HEK293T (cell line): ENCODE measurements around the gene NAA25.

Experiments
- CTCF ChIA-PET: fragments of 350-600 bp; formaldehyde crosslinking; extraction: SDS; loops from one replicate; lab custom pipeline; 2021; ENCODE audit warnings: antibody characterized with exemption, inconsistent platforms; lab: Yijun Ruan, JAX
- POLR2A ChIA-PET: fragments of 350-600 bp; formaldehyde crosslinking; extraction: SDS; loops from one replicate; lab custom pipeline; 2020; ENCODE audit warnings: antibody characterized with exemption, inconsistent platforms; lab: Yijun Ruan, JAX
- DNase-seq: peaks from one replicate; pipeline ENCODE4 v3.0.0; 2012; ENCODE audit warnings: mixed read lengths; ENCODE audit errors: extremely low spot score
- ARNT ChIP-seq: fragments of 450-650 bp; IDR thresholded peaks from 2 replicates; pipeline ENCODE4 v1.6.1; 2017; ENCODE audit warnings: mild to moderate bottlenecking
- BHLHE40 ChIP-seq: fragments of 450-650 bp; IDR thresholded peaks from 2 replicates; pipeline ENCODE4 v1.6.1; 2016; ENCODE audit warnings: mild to moderate bottlenecking, moderate library complexity, borderline replicate concordance
- CTBP1 ChIP-seq: fragments of 450-650 bp; IDR thresholded peaks from 2 replicates; pipeline ENCODE4 v1.6.1; 2016; ENCODE audit warnings: borderline replicate concordance
- ELF4 ChIP-seq: fragments of 450-650 bp; IDR thresholded peaks from 2 replicates; pipeline ENCODE4 v1.6.1; 2017; ENCODE audit warnings: antibody characterized with exemption
- FOXA1 ChIP-seq: fragments of 450-650 bp; IDR thresholded peaks from 2 replicates; pipeline ENCODE4 v1.6.1; 2016; ENCODE audit warnings: mild to moderate bottlenecking
- FOXK2 ChIP-seq: fragments of 450-650 bp; IDR thresholded peaks from 2 replicates; pipeline ENCODE4 v1.6.1; 2016; ENCODE audit warnings: mild to moderate bottlenecking
- FOXM1 ChIP-seq: fragments of 450-650 bp; IDR thresholded peaks from 2 replicates; pipeline ENCODE4 v1.6.1; 2017; ENCODE audit warnings: mild to moderate bottlenecking, borderline replicate concordance
- HDGF ChIP-seq: fragments of 450-650 bp; IDR thresholded peaks from 2 replicates; pipeline ENCODE4 v1.6.1; 2017; ENCODE audit warnings: antibody characterized with exemption, borderline replicate concordance
- L3MBTL2 ChIP-seq: fragments of 450-650 bp; conservative IDR thresholded peaks from 2 replicates; pipeline ENCODE4 v1.6.1; 2016; ENCODE audit warnings: mild to moderate bottlenecking
- LEF1 ChIP-seq: fragments of 450-650 bp; IDR thresholded peaks from 2 replicates; pipeline ENCODE4 v1.6.1; 2017; ENCODE audit warnings: mild to moderate bottlenecking, borderline replicate concordance
- NFRKB ChIP-seq: fragments of 450-650 bp; IDR thresholded peaks from 2 replicates; pipeline ENCODE4 v1.6.1; 2016; ENCODE audit warnings: mild to moderate bottlenecking, moderate library complexity
- SP1 ChIP-seq: fragments of 450-650 bp; IDR thresholded peaks from 2 replicates; pipeline ENCODE4 v1.6.1; 2017
- SUZ12 ChIP-seq: fragments of 450-650 bp; IDR thresholded peaks from 2 replicates; pipeline ENCODE4 v1.6.1; 2016; ENCODE audit warnings: mild to moderate bottlenecking
- TARDBP ChIP-seq: fragments of 450-650 bp; IDR thresholded peaks from 2 replicates; pipeline ENCODE4 v1.6.1; 2016
- ZNF384 ChIP-seq: fragments of 450-650 bp; IDR thresholded peaks from 2 replicates; pipeline ENCODE4 v1.6.1; 2016
- TF ChIP-seq, protein P1 (sequence below): fragments of 450-650 bp; IDR thresholded peaks from 2 replicates; pipeline ENCODE4 v1.6.1; 2016

Gene NAA25

GRCh38 chr12:112091563-112091962, 17.0 kb downstream of the NAA25 start:
- CTCF ChIA-PET, result no interaction called here
- no peak for DNase-seq
- TF ChIP-seq, protein P1, sequence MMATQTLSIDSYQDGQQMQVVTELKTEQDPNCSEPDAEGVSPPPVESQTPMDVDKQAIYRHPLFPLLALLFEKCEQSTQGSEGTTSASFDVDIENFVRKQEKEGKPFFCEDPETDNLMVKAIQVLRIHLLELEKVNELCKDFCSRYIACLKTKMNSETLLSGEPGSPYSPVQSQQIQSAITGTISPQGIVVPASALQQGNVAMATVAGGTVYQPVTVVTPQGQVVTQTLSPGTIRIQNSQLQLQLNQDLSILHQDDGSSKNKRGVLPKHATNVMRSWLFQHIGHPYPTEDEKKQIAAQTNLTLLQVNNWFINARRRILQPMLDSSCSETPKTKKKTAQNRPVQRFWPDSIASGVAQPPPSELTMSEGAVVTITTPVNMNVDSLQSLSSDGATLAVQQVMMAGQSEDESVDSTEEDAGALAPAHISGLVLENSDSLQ, result no peak
- no peak for TF ChIP-seq BHLHE40
- TF ChIP-seq FOXK2, result no peak
- no peak for TF ChIP-seq ZNF384
- TF ChIP-seq FOXM1, result no peak
- no peak for TF ChIP-seq SUZ12
- no peak for TF ChIP-seq ELF4
- TF ChIP-seq FOXA1, result no peak
- TF ChIP-seq L3MBTL2, result no peak
- TF ChIP-seq LEF1, result no peak
- TF ChIP-seq HDGF, result no peak
- no peak for TF ChIP-seq NFRKB
- no peak for TF ChIP-seq ARNT
- no peak for TF ChIP-seq CTBP1
- no peak for TF ChIP-seq TARDBP
- no peak for TF ChIP-seq SP1
- POLR2A ChIA-PET, result interaction anchor here (1.2 kb wide), 1 partner anchor 25 kb away, joined by 3 read pairs; no protein-coding TSS in a partner anchor

GRCh38 chr12:112087851-112088250, 20.7 kb downstream of the NAA25 start:
- DNase-seq, result no peak
- no peak for TF ChIP-seq SUZ12
- TF ChIP-seq HDGF, result no peak
- no peak for TF ChIP-seq NFRKB
- no peak for TF ChIP-seq SP1
- TF ChIP-seq FOXM1, result no peak
- TF ChIP-seq, protein P1, result no peak
- no peak for TF ChIP-seq BHLHE40
- TF ChIP-seq ZNF384, result no peak
- TF ChIP-seq ELF4, result no peak
- no peak for TF ChIP-seq ARNT
- TF ChIP-seq L3MBTL2, result no peak
- no peak for TF ChIP-seq FOXK2
- no peak for TF ChIP-seq CTBP1
- no peak for TF ChIP-seq LEF1
- no peak for TF ChIP-seq FOXA1
- TF ChIP-seq TARDBP, result no peak
- ChIA-PET CTCF (no interaction called here), POLR2A (no interaction called here)

GRCh38 chr12:112087055-112087850, 21.3 kb downstream of the NAA25 start:
- DNase-seq, result no peak
- TF ChIP-seq FOXK2, result no peak
- TF ChIP-seq TARDBP, result no peak
- TF ChIP-seq SUZ12, result no peak
- no peak for TF ChIP-seq CTBP1
- no peak for TF ChIP-seq BHLHE40
- TF ChIP-seq L3MBTL2, result no peak
- no peak for TF ChIP-seq SP1
- TF ChIP-seq ZNF384, result no peak
- TF ChIP-seq, protein P1, result no peak
- TF ChIP-seq ARNT, result no peak
- TF ChIP-seq LEF1, result no peak
- TF ChIP-seq HDGF, result no peak
- no peak for TF ChIP-seq FOXM1
- no peak for TF ChIP-seq ELF4
- TF ChIP-seq NFRKB, result no peak
- CTCF ChIA-PET, result interaction anchor here (0.6 to 1.2 kb wide), 2 partner anchors 10 to 371 kb away, joined by 3 to 4 read pairs; no protein-coding TSS in a partner anchor
- POLR2A ChIA-PET, result no interaction called here

GRCh38 chr12:112066566-112066965, 42.0 kb downstream of the NAA25 start:
- POLR2A ChIA-PET, result no interaction called here
- TF ChIP-seq NFRKB (no peak), TARDBP (no peak), FOXA1 (no peak), LEF1 (no peak), ZNF384 (no peak), FOXK2 (no peak), BHLHE40 (no peak), CTBP1 (no peak), FOXM1 (no peak), HDGF (no peak), ARNT (no peak), SUZ12 (no peak), L3MBTL2 (no peak), SP1 (no peak)
- TF ChIP-seq, protein P1, result no peak
- no peak for DNase-seq
- CTCF ChIA-PET, result no interaction called here

GRCh38 chr12:112063273-112063672, 45.3 kb downstream of the NAA25 start:
- CTCF ChIA-PET, result no interaction called here
- POLR2A ChIA-PET, result no interaction called here

More at GRCh38 chr12:112063273-112063672, 45.3 kb downstream of the NAA25 start:
- DNase-seq, result no peak
- TF ChIP-seq SP1, result no peak
- TF ChIP-seq CTBP1, result no peak
- TF ChIP-seq, protein P1, result no peak
- TF ChIP-seq NFRKB, result no peak
- no peak for TF ChIP-seq L3MBTL2
- no peak for TF ChIP-seq FOXM1
- TF ChIP-seq LEF1, result no peak
- no peak for TF ChIP-seq TARDBP
- TF ChIP-seq FOXA1, result no peak
- no peak for TF ChIP-seq FOXK2
- TF ChIP-seq BHLHE40, result no peak
- TF ChIP-seq HDGF, result no peak
- no peak for TF ChIP-seq SUZ12
- no peak for TF ChIP-seq ARNT
- TF ChIP-seq ELF4, result no peak
- TF ChIP-seq ZNF384, result no peak
